H1 (cell line): ENCODE results near the gene NPS. TPM values are rescaled to one million over a fixed set of nuclear protein-coding genes. Genes with fewer than 3 reads are reported as not detected.

ENCODE experiments used
- BCL11A ChIP-seq, 2 experiments: IDR thresholded peaks; one replicate each; pipeline ENCODE4 v1.6.1; 2011; ENCODE audit warnings: low read depth in 2 of 2, low read length in 2 of 2, mild to moderate bottlenecking in 2 of 2
- CTBP2 ChIP-seq: IDR thresholded peaks from 2 replicates; pipeline ENCODE4 v1.7.0; 2011; ENCODE audit warnings: borderline replicate concordance, mild to moderate bottlenecking, moderate library complexity, mixed read lengths, low read length; ENCODE audit not compliant: insufficient read depth, insufficient read length
- RFX5 ChIP-seq: IDR thresholded peaks from 2 replicates; pipeline ENCODE4 v1.6.1; 2011; ENCODE audit warnings: low read depth, low read length, improper control_type of control experiment, borderline replicate concordance
- SIX5 ChIP-seq: IDR thresholded peaks from 2 replicates; pipeline ENCODE4 v1.6.1; 2011; ENCODE audit warnings: mild to moderate bottlenecking, low read depth, low read length
- TAF1 ChIP-seq: IDR thresholded peaks from 2 replicates; pipeline ENCODE4 v1.6.1; 2011; ENCODE audit warnings: mild to moderate bottlenecking, low read depth, low read length
- TAF7 ChIP-seq: optimal IDR thresholded peaks from 2 replicates; pipeline ENCODE3; 2011; ENCODE audit warnings: low read depth, mild to moderate bottlenecking, inconsistent platforms, low read length, moderate library complexity, borderline replicate concordance
- TCF12 ChIP-seq: IDR thresholded peaks from 2 replicates; pipeline ENCODE4 v1.6.1; 2011; ENCODE audit warnings: low read depth, mild to moderate bottlenecking, low read length
- polyA plus RNA-seq, 7 experiments: library from polyadenylated mRNA; depleted of rRNA in 3 of 7; stranded (reverse) in 5 of 7; unstranded in 2 of 7; fragments of >200 nt in 5 of 7; fragments of 200-250 nt in 2 of 7; gene quantifications; 1 replicate in 5 of 7; 2 replicates in 1 of 7; 4 replicates in 1 of 7; pipeline versions ENCODE4 v1.2.1 to v1.2.3, GENCODE V29; 2011 to 2013; ENCODE audit warnings: missing spikeins in 2 of 7, mixed read lengths in 2 of 7
- total RNA-seq: library from RNA; stranded (reverse); fragmentation: NEBNext Ultra II Directional; extraction: Animal tissue kit (Norgen Biotek cat#: 25700); gene quantifications from 2 replicates; pipeline ENCODE4 v1.2.1, GENCODE V29; 2021
- TF ChIP-seq, protein P1 (sequence below): fragments of 300-600 bp; sonication (generic); IDR thresholded peaks from 2 replicates; pipeline ENCODE4 v1.7.1; 2012; ENCODE audit warnings: low read length, moderate library complexity, mild to moderate bottlenecking, inconsistent platforms; ENCODE audit not compliant: insufficient replicate concordance
- TF ChIP-seq, protein P2 (sequence below): IDR thresholded peaks from 2 replicates; pipeline ENCODE4 v1.6.1; 2011; ENCODE audit warnings: low read length, improper control_type of control experiment
- TF ChIP-seq, protein P3 (sequence below): IDR thresholded peaks from 2 replicates; pipeline ENCODE4 v1.6.1; 2011; ENCODE audit warnings: low read depth, mild to moderate bottlenecking, low read length; ENCODE audit not compliant: insufficient read depth

NPS gene
- total and polyA plus RNA-seq, 2 of the 8 experiments (the other 6 are each of a cell fraction or from before 2014, with no cell fraction given), result not detected

DNA sequence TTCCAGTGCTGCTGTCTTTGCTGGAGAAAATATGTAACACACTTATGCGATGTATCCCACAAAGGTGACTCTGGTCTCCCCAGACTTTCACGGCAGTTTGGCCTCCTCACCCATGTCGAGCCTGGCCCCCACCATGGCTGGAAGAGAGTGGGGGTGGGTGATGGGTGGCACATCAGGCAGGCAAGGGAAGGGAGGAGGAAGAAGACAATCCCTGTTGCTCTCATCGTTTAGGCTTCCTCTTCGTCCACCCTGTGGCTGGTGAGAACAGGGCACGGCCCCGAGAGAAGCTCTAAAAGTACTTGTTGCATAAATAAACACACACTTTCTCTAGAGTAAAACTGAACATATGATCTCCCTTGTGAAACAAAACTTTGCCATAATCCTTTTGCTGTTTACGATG is 11.2 kb upstream of the NPS start (continued):
- TF ChIP-seq, protein P1, sequence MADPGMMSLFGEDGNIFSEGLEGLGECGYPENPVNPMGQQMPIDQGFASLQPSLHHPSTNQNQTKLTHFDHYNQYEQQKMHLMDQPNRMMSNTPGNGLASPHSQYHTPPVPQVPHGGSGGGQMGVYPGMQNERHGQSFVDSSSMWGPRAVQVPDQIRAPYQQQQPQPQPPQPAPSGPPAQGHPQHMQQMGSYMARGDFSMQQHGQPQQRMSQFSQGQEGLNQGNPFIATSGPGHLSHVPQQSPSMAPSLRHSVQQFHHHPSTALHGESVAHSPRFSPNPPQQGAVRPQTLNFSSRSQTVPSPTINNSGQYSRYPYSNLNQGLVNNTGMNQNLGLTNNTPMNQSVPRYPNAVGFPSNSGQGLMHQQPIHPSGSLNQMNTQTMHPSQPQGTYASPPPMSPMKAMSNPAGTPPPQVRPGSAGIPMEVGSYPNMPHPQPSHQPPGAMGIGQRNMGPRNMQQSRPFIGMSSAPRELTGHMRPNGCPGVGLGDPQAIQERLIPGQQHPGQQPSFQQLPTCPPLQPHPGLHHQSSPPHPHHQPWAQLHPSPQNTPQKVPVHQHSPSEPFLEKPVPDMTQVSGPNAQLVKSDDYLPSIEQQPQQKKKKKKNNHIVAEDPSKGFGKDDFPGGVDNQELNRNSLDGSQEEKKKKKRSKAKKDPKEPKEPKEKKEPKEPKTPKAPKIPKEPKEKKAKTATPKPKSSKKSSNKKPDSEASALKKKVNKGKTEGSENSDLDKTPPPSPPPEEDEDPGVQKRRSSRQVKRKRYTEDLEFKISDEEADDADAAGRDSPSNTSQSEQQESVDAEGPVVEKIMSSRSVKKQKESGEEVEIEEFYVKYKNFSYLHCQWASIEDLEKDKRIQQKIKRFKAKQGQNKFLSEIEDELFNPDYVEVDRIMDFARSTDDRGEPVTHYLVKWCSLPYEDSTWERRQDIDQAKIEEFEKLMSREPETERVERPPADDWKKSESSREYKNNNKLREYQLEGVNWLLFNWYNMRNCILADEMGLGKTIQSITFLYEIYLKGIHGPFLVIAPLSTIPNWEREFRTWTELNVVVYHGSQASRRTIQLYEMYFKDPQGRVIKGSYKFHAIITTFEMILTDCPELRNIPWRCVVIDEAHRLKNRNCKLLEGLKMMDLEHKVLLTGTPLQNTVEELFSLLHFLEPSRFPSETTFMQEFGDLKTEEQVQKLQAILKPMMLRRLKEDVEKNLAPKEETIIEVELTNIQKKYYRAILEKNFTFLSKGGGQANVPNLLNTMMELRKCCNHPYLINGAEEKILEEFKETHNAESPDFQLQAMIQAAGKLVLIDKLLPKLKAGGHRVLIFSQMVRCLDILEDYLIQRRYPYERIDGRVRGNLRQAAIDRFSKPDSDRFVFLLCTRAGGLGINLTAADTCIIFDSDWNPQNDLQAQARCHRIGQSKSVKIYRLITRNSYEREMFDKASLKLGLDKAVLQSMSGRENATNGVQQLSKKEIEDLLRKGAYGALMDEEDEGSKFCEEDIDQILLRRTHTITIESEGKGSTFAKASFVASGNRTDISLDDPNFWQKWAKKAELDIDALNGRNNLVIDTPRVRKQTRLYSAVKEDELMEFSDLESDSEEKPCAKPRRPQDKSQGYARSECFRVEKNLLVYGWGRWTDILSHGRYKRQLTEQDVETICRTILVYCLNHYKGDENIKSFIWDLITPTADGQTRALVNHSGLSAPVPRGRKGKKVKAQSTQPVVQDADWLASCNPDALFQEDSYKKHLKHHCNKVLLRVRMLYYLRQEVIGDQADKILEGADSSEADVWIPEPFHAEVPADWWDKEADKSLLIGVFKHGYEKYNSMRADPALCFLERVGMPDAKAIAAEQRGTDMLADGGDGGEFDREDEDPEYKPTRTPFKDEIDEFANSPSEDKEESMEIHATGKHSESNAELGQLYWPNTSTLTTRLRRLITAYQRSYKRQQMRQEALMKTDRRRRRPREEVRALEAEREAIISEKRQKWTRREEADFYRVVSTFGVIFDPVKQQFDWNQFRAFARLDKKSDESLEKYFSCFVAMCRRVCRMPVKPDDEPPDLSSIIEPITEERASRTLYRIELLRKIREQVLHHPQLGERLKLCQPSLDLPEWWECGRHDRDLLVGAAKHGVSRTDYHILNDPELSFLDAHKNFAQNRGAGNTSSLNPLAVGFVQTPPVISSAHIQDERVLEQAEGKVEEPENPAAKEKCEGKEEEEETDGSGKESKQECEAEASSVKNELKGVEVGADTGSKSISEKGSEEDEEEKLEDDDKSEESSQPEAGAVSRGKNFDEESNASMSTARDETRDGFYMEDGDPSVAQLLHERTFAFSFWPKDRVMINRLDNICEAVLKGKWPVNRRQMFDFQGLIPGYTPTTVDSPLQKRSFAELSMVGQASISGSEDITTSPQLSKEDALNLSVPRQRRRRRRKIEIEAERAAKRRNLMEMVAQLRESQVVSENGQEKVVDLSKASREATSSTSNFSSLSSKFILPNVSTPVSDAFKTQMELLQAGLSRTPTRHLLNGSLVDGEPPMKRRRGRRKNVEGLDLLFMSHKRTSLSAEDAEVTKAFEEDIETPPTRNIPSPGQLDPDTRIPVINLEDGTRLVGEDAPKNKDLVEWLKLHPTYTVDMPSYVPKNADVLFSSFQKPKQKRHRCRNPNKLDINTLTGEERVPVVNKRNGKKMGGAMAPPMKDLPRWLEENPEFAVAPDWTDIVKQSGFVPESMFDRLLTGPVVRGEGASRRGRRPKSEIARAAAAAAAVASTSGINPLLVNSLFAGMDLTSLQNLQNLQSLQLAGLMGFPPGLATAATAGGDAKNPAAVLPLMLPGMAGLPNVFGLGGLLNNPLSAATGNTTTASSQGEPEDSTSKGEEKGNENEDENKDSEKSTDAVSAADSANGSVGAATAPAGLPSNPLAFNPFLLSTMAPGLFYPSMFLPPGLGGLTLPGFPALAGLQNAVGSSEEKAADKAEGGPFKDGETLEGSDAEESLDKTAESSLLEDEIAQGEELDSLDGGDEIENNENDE, result no peak
- TF ChIP-seq RFX5 (no peak), TAF7 (no peak), TCF12 (no peak), CTBP2 (no peak), BCL11A (IDR thresholded peaks at IDR 0.05; ENCODE audit: low read depth in 2 of 2, low read length in 2 of 2) (no peak), TAF1 (no peak), SIX5 (no peak)
- TF ChIP-seq, protein P2, sequence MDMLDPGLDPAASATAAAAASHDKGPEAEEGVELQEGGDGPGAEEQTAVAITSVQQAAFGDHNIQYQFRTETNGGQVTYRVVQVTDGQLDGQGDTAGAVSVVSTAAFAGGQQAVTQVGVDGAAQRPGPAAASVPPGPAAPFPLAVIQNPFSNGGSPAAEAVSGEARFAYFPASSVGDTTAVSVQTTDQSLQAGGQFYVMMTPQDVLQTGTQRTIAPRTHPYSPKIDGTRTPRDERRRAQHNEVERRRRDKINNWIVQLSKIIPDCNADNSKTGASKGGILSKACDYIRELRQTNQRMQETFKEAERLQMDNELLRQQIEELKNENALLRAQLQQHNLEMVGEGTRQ, result no peak
- TF ChIP-seq, protein P3, sequence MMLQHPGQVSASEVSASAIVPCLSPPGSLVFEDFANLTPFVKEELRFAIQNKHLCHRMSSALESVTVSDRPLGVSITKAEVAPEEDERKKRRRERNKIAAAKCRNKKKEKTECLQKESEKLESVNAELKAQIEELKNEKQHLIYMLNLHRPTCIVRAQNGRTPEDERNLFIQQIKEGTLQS, result no peak
